Naive B cell (primary cell): ENCODE measurements around the gene EXOC2. TPM values are rescaled to one million over a fixed set of nuclear protein-coding genes. Genes with fewer than 3 reads are reported as not detected.
"Not testable (repeated sequence)": the region's sequence is repeated elsewhere in the genome, so short reads cannot be mapped to it uniquely, and the experiment has no call there.

Source experiments
- ATAC-seq, 2 donors: fragments of 150-1000 bp; cut with Tn5 transposase; 2 replicates each; pipeline ENCODE4 v1.10.0; 2021; ENCODE audit warnings: low read depth in 2 of 2, mild to moderate bottlenecking in 2 of 2, moderate library complexity in 2 of 2
- DNase-seq: peaks from one replicate; pipeline ENCODE4 v3.0.0; 2022
- H3K27ac Mint-ChIP-seq, 6 donors: one replicate each; pipeline ENCODE4 v1.8.0; 2020 to 2022; ENCODE audit warnings: mild to moderate bottlenecking in 6 of 6, mixed read lengths in 6 of 6, moderate library complexity in 5 of 6, inconsistent platforms in 2 of 6
- H3K27me3 Mint-ChIP-seq, 3 donors: one replicate each; pipeline ENCODE4 v1.8.0; 2021 to 2022; ENCODE audit warnings: mixed read lengths in 3 of 3, mild to moderate bottlenecking in 1 of 3
- H3K36me3 Mint-ChIP-seq, 2 donors: one replicate each; pipeline ENCODE4 v1.8.0; 2020 to 2022; ENCODE audit warnings: mixed read lengths in 2 of 2, inconsistent platforms in 1 of 2, mild to moderate bottlenecking in 1 of 2
- H3K4me1 Mint-ChIP-seq, 3 donors: one replicate each; pipeline ENCODE4 v1.8.0; 2020 to 2022; ENCODE audit warnings: mixed read lengths in 3 of 3, inconsistent platforms in 1 of 3, mild to moderate bottlenecking in 1 of 3, moderate library complexity in 1 of 3
- H3K4me3 Mint-ChIP-seq, 8 donors: one replicate each; pipeline ENCODE4 v1.8.0; 2020 to 2022; ENCODE audit warnings: mild to moderate bottlenecking in 8 of 8, mixed read lengths in 8 of 8, moderate library complexity in 8 of 8, inconsistent platforms in 2 of 8
- H3K9me3 Mint-ChIP-seq, 7 donors: one replicate each; pipeline ENCODE4 v1.8.0; 2020 to 2022; ENCODE audit warnings: mixed read lengths in 7 of 7, mild to moderate bottlenecking in 5 of 7, inconsistent platforms in 2 of 7, moderate library complexity in 1 of 7
- polyA plus RNA-seq, 6 donors: library from polyadenylated mRNA; unstranded; fragments of 300-500 nt; fragmentation: Illumina TruSeq; gene quantifications; one replicate each; pipeline ENCODE4 v1.2.3, GENCODE V29; 2021; ENCODE audit warnings: low read depth in 6 of 6

The EXOC2 gene
- polyA plus RNA-seq, 6 donors from 2014 or later, result 18.0 to 34.8 (median 28.6) TPM

- H3K27me3 Mint-ChIP-seq, result no peaks in the 10 kb centered on the region
- no peak for DNase-seq
- H3K27ac Mint-ChIP-seq, result no peak overlapping the region
- peaks cover 25 to 30% of the 10 kb centered on the region in 2 donors for H3K36me3 Mint-ChIP-seq
- peaks cover 0 to 4% (median 0%) of the 10 kb centered on the region in 7 donors for H3K9me3 Mint-ChIP-seq
- H3K4me1 Mint-ChIP-seq, result no peaks in the 10 kb centered on the region
- no peak overlapping the region for H3K4me3 Mint-ChIP-seq
- ATAC-seq, result no peak
These were observed 122.1 kb downstream of the EXOC2 start for GRCh38 chr6:570825-571224.

GRCh38 chr6:568954-569523, 123.9 kb downstream of the EXOC2 start:
- H3K36me3 Mint-ChIP-seq, result peaks cover 21 to 22% of the 10 kb centered on the region in 2 donors
- H3K27ac Mint-ChIP-seq, result no peak overlapping the region
- H3K4me3 Mint-ChIP-seq, result no peak overlapping the region
- H3K4me1 Mint-ChIP-seq, result no peaks in the 10 kb centered on the region
- DNase-seq (no peak), ATAC-seq (no peak)
- no peaks in the 10 kb centered on the region for H3K9me3 Mint-ChIP-seq
- H3K27me3 Mint-ChIP-seq, result no peaks in the 10 kb centered on the region

- Mint-ChIP-seq H3K9me3 (no peaks in the 10 kb centered on the region), H3K4me3 (no peak overlapping the region), H3K4me1 (no peaks in the 10 kb centered on the region), H3K27ac (no peak overlapping the region), H3K36me3 (peaks cover 20 to 21% of the 10 kb centered on the region in 2 donors), H3K27me3 (no peaks in the 10 kb centered on the region)
- DNase-seq (no peak), ATAC-seq (no peak)
These were observed 124.9 kb downstream of the EXOC2 start for GRCh38 chr6:568085-568484.

- Mint-ChIP-seq H3K36me3 (peaks cover 26% of the 10 kb centered on the region in 2 donors), H3K4me3 (no peak overlapping the region), H3K27me3 (no peaks in the 10 kb centered on the region), H3K27ac (no peak overlapping the region), H3K9me3 (no peaks in the 10 kb centered on the region), H3K4me1 (no peaks in the 10 kb centered on the region)
- ATAC-seq, result no peak
- no peak for DNase-seq
These were observed 129.1 kb downstream of the EXOC2 start for GRCh38 chr6:563863-564262.

GRCh38 chr6:562052-562676, 130.8 kb downstream of the EXOC2 start:
- peaks cover 22 to 26% of the 10 kb centered on the region in 2 donors for H3K36me3 Mint-ChIP-seq
- H3K9me3 Mint-ChIP-seq, result no peaks in the 10 kb centered on the region
- no peaks in the 10 kb centered on the region for H3K27me3 Mint-ChIP-seq
- DNase-seq, result no peak
- no peak overlapping the region for H3K4me3 Mint-ChIP-seq
- no peak overlapping the region for H3K27ac Mint-ChIP-seq
- peaks cover 0 to 4% (median 0%) of the 10 kb centered on the region in 3 donors for H3K4me1 Mint-ChIP-seq
- no peak for ATAC-seq

GRCh38 chr6:561335-561734, 131.6 kb downstream of the EXOC2 start:
- H3K4me1 Mint-ChIP-seq, H3K4me3 Mint-ChIP-seq, DNase-seq, ATAC-seq, H3K27me3 Mint-ChIP-seq, H3K9me3 Mint-ChIP-seq: not testable (repeated sequence)
- Mint-ChIP-seq H3K27ac (peak overlapping the region in 2 of 6 donors; percentile 20 to 42), H3K36me3 (peaks cover 22 to 24% of the 10 kb centered on the region in 2 donors)

- H3K4me1 Mint-ChIP-seq, result peaks cover 0 to 4% (median 0%) of the 10 kb centered on the region in 3 donors
- no peaks in the 10 kb centered on the region for H3K9me3 Mint-ChIP-seq
- H3K4me3 Mint-ChIP-seq, result no peak overlapping the region
- no peak for DNase-seq
- no peak for ATAC-seq
- no peaks in the 10 kb centered on the region for H3K27me3 Mint-ChIP-seq
- H3K27ac Mint-ChIP-seq, result no peak overlapping the region
- peaks cover 21 to 28% of the 10 kb centered on the region in 2 donors for H3K36me3 Mint-ChIP-seq
These were observed 134.0 kb downstream of the EXOC2 start for GRCh38 chr6:558959-559358.

- Mint-ChIP-seq H3K4me3 (no peak overlapping the region), H3K4me1 (peaks cover 0 to 4% (median 0%) of the 10 kb centered on the region in 3 donors), H3K36me3 (peaks cover 19 to 26% of the 10 kb centered on the region in 2 donors), H3K27me3 (no peaks in the 10 kb centered on the region), H3K27ac (peak overlapping the region in 2 of 6 donors; percentile 12 to 27), H3K9me3 (no peaks in the 10 kb centered on the region)
- DNase-seq (no peak), ATAC-seq (no peak)
These were observed 134.8 kb downstream of the EXOC2 start for GRCh38 chr6:558089-558488.

- DNase-seq, result no peak
- Mint-ChIP-seq H3K4me1 (no peaks in the 10 kb centered on the region), H3K4me3 (no peak overlapping the region), H3K27me3 (no peaks in the 10 kb centered on the region), H3K9me3 (no peaks in the 10 kb centered on the region), H3K36me3 (peaks cover 18 to 20% of the 10 kb centered on the region in 2 donors), H3K27ac (peak overlapping the region in 3 of 6 donors; percentile 11 to 86 (median 24))
- ATAC-seq, result no peak
These were observed 141.0 kb downstream of the EXOC2 start for GRCh38 chr6:551829-552350.

GRCh38 chr6:551405-551804, 141.5 kb downstream of the EXOC2 start:
- no peak overlapping the region for H3K4me3 Mint-ChIP-seq
- peak overlapping the region in 2 of 6 donors; percentile 11 to 81 for H3K27ac Mint-ChIP-seq
- H3K9me3 Mint-ChIP-seq, result no peaks in the 10 kb centered on the region
- H3K36me3 Mint-ChIP-seq, result peaks cover 18 to 23% of the 10 kb centered on the region in 2 donors
- H3K27me3 Mint-ChIP-seq, result no peaks in the 10 kb centered on the region
- no peaks in the 10 kb centered on the region for H3K4me1 Mint-ChIP-seq
- ATAC-seq, result no peak
- no peak for DNase-seq

GRCh38 chr6:549906-550305, 143.0 kb downstream of the EXOC2 start:
- DNase-seq (no peak), ATAC-seq (no peak)
- H3K9me3 Mint-ChIP-seq, result no peaks in the 10 kb centered on the region
- no peak overlapping the region for H3K4me3 Mint-ChIP-seq
- H3K27ac Mint-ChIP-seq, result no peak overlapping the region
- peaks cover 17 to 22% of the 10 kb centered on the region in 2 donors for H3K36me3 Mint-ChIP-seq
- H3K27me3 Mint-ChIP-seq, result no peaks in the 10 kb centered on the region
- H3K4me1 Mint-ChIP-seq, result no peaks in the 10 kb centered on the region

GRCh38 chr6:548517-548916, 144.4 kb downstream of the EXOC2 start:
- DNase-seq (no peak), ATAC-seq (no peak)
- Mint-ChIP-seq H3K9me3 (no peaks in the 10 kb centered on the region), H3K27ac (peak overlapping the region in 2 of 6 donors; percentile 67 to 74), H3K4me3 (no peak overlapping the region), H3K4me1 (no peaks in the 10 kb centered on the region), H3K36me3 (peaks cover 26 to 34% of the 10 kb centered on the region in 2 donors), H3K27me3 (no peaks in the 10 kb centered on the region)

GRCh38 chr6:548091-548490, 144.8 kb downstream of the EXOC2 start:
- Mint-ChIP-seq H3K27me3 (no peaks in the 10 kb centered on the region), H3K4me1 (no peaks in the 10 kb centered on the region), H3K36me3 (peaks cover 31 to 38% of the 10 kb centered on the region in 2 donors), H3K9me3 (peaks cover 0 to 2% (median 0%) of the 10 kb centered on the region in 7 donors), H3K27ac (no peak overlapping the region), H3K4me3 (no peak overlapping the region)
- DNase-seq, result no peak
- no peak for ATAC-seq

GRCh38 chr6:540490-540889, 152.4 kb downstream of the EXOC2 start:
- Mint-ChIP-seq H3K4me1 (no peaks in the 10 kb centered on the region), H3K36me3 (peaks cover 56 to 66% of the 10 kb centered on the region in 2 donors), H3K27ac (no peak overlapping the region), H3K4me3 (peak overlapping the region in 1 of 8 donors; percentile 22), H3K9me3 (peaks cover 7 to 22% (median 11%) of the 10 kb centered on the region in 7 donors), H3K27me3 (no peaks in the 10 kb centered on the region)
- ATAC-seq (no peak), DNase-seq (no peak)
